Fibroblast of skin of left quadriceps (primary cell): ENCODE data around the gene ROMO1.
"Not testable (repeated sequence)": the region's sequence is repeated elsewhere in the genome, so short reads cannot be mapped to it uniquely, and the experiment has no call there.

Source experiments
- DNase-seq, 2 experiments: peaks; one replicate each; pipeline ENCODE4 v3.0.0-alpha.2; 2013; ENCODE audit warnings: low read depth in 2 of 2

The ROMO1 gene

GRCh38 chr20:35680452-35681183 lies 18.6 kb upstream of the ROMO1 start:
- no peak for DNase-seq

GRCh38 chr20:35681960-35682359 lies 17.2 kb upstream of the ROMO1 start:
- DNase-seq, result no peak

GRCh38 chr20:35685368-35685767 lies 13.8 kb upstream of the ROMO1 start:
- DNase-seq, result not testable (repeated sequence)

- not testable (repeated sequence) for DNase-seq
These were observed 12.3 kb upstream of the ROMO1 start for GRCh38 chr20:35686872-35687271.

- no peak for DNase-seq
These were observed 8.9 kb upstream of the ROMO1 start for GRCh38 chr20:35690265-35690664.

- DNase-seq, result no peak
These were observed 3.9 kb upstream of the ROMO1 start for GRCh38 chr20:35695245-35695749.

GRCh38 chr20:35695978-35696377 lies 3.2 kb upstream of the ROMO1 start:
- no peak for DNase-seq

GRCh38 chr20:35697696-35698297 lies 1.4 kb upstream of the ROMO1 start:
- no peak for DNase-seq

- DNase-seq, result no peak
These were observed 693 bp upstream of the ROMO1 start for GRCh38 chr20:35698298-35699126.

GRCh38 chr20:35699957-35700624 lies 886 bp downstream of the ROMO1 start:
- DNase-seq, result no peak

- no peak for DNase-seq
These were observed 1.5 kb downstream of the ROMO1 start for GRCh38 chr20:35700625-35701148.

GRCh38 chr20:35702051-35702823 lies 3.0 kb downstream of the ROMO1 start:
- peak; percentile 49 to 57 for DNase-seq

GRCh38 chr20:35702824-35703695 lies 3.9 kb downstream of the ROMO1 start:
- no peak for DNase-seq

- no peak for DNase-seq
These were observed 5.5 kb downstream of the ROMO1 start for GRCh38 chr20:35704514-35705261.

- not testable (repeated sequence) for DNase-seq
These were observed 6.7 kb downstream of the ROMO1 start for GRCh38 chr20:35705894-35706293.

- not testable (repeated sequence) for DNase-seq
These were observed 7.7 kb downstream of the ROMO1 start for GRCh38 chr20:35706591-35707529.

- no peak for DNase-seq
These were observed 9.3 kb downstream of the ROMO1 start for GRCh38 chr20:35708502-35708901.

- DNase-seq, result no peak
These were observed 10.1 kb downstream of the ROMO1 start for GRCh38 chr20:35709259-35709658.
